ENCODE results near the gene OLIG2.

OLIG2 gene

DNA sequence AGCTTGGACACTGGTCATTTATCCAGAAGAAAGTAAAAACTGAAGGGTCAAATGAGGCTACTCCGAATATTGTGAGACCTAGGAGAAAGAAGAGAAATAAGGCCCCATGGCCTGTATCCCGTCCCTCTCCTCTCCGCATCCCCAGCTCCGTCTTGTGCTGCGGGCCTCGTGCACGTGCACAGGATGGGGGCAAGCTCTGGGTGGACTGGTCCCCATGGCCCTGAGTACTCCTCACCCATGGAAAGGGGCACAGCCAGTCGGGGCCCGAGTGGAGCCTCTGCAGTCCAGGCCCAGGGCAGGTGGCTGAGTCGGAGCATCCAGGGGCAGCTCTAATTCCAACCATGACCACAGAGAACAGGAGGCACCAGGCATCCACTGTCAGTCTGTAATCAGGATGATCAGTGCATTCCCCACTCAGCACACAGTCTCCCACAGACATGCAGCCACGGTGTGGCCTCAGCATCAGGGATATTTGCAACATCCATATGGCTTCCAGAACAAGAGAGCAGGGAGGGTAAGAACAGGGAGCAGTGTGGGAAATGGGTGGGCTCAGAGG, 31.7 kb downstream of the OLIG2 start:
- no peak overlapping the region for H3K4me3 ChIP-seq (ENCODE audit: low read depth, low read length)
- POLR2A ChIA-PET: no interaction called here
- TF ChIP-seq, protein P1, sequence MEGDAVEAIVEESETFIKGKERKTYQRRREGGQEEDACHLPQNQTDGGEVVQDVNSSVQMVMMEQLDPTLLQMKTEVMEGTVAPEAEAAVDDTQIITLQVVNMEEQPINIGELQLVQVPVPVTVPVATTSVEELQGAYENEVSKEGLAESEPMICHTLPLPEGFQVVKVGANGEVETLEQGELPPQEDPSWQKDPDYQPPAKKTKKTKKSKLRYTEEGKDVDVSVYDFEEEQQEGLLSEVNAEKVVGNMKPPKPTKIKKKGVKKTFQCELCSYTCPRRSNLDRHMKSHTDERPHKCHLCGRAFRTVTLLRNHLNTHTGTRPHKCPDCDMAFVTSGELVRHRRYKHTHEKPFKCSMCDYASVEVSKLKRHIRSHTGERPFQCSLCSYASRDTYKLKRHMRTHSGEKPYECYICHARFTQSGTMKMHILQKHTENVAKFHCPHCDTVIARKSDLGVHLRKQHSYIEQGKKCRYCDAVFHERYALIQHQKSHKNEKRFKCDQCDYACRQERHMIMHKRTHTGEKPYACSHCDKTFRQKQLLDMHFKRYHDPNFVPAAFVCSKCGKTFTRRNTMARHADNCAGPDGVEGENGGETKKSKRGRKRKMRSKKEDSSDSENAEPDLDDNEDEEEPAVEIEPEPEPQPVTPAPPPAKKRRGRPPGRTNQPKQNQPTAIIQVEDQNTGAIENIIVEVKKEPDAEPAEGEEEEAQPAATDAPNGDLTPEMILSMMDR (IDR thresholded peaks at IDR 0.05; ENCODE audit: insufficient read depth, low read length, missing control alignments): no peak
- CTCF ChIA-PET: no interaction called here
- no peak for DNase-seq (ENCODE audit: low read depth, low spot score)

DNA sequence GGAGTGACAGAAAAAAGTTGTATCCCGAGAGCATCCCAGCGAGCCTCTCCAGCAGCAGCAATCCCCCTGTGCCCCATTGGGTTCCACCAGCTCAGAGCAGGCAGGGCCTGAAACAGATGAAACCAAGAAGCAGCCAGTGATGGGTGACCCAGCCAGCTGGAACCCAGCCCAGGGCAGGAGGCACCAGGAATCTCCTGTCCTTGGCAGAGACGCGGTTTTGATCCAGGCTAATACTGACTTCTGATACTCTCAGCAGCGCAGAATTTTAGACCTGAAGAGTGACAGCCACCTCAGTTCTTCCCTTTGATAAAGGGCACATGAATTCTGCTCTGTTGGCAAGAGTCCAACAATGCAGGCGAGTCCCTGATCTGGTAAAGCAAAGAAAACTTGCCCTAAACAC, 32.8 kb downstream of the OLIG2 start:
- ChIA-PET POLR2A (no interaction called here), CTCF (no interaction called here)
- no peak for DNase-seq (ENCODE audit: low read depth, low spot score)
- no peak overlapping the region for H3K4me3 ChIP-seq (ENCODE audit: low read depth, low read length)
- TF ChIP-seq, protein P1 (IDR thresholded peaks at IDR 0.05; ENCODE audit: insufficient read depth, low read length, missing control alignments): no peak

DNA sequence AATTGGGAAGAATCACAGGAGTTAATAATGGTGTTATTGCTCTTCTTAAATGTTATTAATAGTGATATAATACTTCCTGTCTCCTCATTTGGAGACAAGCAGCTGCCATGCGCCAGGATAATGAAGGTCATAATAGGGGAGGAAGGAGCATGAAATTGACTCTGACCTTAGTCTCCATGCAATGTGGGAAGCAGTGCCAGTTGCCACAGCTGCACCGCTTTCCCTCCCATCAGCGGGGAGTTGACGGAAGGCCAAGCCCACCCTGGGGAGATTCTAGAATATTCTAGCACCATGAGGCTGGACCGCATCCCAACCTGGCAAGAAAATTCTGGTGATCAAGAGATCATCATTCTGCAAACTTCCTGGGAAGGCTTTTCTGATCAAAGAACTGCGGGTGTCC, 33.2 kb downstream of the OLIG2 start:
- ChIA-PET POLR2A (no interaction called here), CTCF (no interaction called here)
- no peak overlapping the region for H3K4me3 ChIP-seq (ENCODE audit: low read depth, low read length)
- TF ChIP-seq, protein P1 (IDR thresholded peaks at IDR 0.05; ENCODE audit: insufficient read depth, low read length, missing control alignments): no peak
- no peak for DNase-seq (ENCODE audit: low read depth, low spot score)

DNA sequence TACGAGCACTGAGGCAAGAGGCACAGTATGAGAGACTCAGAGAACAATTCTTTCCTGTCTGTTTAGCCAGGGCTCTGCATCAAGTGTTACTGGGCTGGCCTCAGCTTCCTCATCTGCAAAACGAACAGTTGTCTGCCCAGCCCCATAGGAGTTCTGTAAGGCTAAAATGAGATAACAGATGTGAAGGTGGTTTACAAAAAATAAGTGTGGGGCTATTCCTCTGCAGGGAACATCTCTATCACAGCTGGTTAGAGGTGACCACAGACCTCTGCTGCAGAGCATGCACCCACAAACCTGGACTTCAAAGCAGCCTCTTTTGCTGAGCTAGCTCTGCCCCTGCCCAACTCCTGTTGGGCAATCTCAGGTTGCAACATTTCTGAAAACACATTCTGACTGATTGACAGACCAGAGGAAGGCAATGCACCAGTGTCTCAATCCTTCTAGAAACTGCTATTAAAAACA, 33.7 kb downstream of the OLIG2 start:
- CTCF ChIA-PET: no interaction called here
- TF ChIP-seq, protein P1 (IDR thresholded peaks at IDR 0.05; ENCODE audit: insufficient read depth, low read length, missing control alignments): no peak
- POLR2A ChIA-PET: no interaction called here

DNA sequence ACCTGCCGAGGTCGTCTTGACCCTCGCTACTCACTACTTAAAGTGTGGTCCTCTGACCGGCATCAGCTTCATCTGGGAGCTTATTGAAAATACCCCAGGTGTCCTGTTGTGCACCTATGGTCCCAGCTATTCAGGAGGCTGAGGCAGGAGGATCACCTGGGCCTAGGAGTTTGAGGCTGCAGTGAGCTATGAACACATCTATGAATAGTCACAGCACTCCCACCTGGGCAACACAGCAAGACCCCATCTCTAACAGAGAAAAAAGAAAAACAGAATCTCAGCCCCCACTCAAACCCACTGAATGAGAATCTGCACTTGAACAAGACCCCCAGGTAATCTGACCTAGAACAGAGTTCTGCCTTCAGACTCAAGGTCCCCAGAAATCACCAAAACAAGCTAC, 35.5 kb downstream of the OLIG2 start:
- no peak overlapping the region for H3K4me3 ChIP-seq (ENCODE audit: low read depth, low read length)
- DNase-seq (ENCODE audit: low read depth, low spot score): no peak
- POLR2A ChIA-PET: no interaction called here
- TF ChIP-seq, protein P1 (IDR thresholded peaks at IDR 0.05; ENCODE audit: insufficient read depth, low read length, missing control alignments): no peak
- CTCF ChIA-PET: no interaction called here

More for the DNA sequence above, 33.7 kb downstream of the OLIG2 start:
- no peak overlapping the region for H3K4me3 ChIP-seq (ENCODE audit: low read depth, low read length)
- DNase-seq (ENCODE audit: low read depth, low spot score): no peak

DNA sequence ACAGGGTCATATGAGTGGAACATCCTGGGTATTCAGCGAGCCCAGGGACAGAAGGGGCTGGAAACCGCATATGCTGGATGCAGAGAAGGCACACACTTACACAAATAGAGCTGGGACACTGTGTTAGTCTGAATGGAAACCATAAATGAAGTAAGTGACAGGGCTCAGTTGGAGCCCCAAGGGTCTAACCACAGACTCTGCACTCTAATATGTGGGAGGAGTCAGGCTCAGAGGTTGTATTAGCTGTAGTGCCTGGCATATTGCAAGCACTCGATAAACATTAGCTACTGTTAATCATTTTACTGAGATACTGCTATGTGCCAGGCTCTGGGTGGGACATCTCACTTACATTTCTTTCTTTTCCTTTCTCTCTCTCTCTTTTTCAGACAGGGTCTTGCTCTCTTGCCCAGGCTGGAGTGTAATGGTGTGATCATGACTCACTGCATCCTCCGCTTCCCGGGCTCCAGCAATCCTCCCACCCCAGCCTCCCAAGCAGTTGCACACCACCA, 37.7 kb downstream of the OLIG2 start:
- TF ChIP-seq, protein P1 (IDR thresholded peaks at IDR 0.05; ENCODE audit: insufficient read depth, low read length, missing control alignments): no peak
- no peak overlapping the region for H3K4me3 ChIP-seq (ENCODE audit: low read depth, low read length)
- CTCF ChIA-PET: no interaction called here
- no peak for DNase-seq (ENCODE audit: low read depth, low spot score)
- POLR2A ChIA-PET: no interaction called here

All from AG04449 (cell line).